Adipose tissue (tissue), 3 donors: Measurements from ENCODE around the gene ABHD2. TPM values are rescaled to one million over a fixed set of nuclear protein-coding genes. Genes with fewer than 3 reads are reported as not detected.

Experiments
- H3K27ac ChIP-seq: one replicate; pipeline ENCODE4 v1.5.1; 2013; ENCODE audit warnings: low read depth, low read length
- WGBS, 3 donors: extraction: QIAGEN DNeasy Blood & Tissue Kit; methylation state at CpG; one replicate each; pipeline ENCODE4 v1.1.7; 2013; 5-methylcytosine and 5-hydroxymethylcytosine counted together
- polyA plus RNA-seq, 3 donors: library from polyadenylated mRNA; stranded (reverse); fragments of 200-250 nt; gene quantifications; one replicate each; pipeline ENCODE4 v1.2.3, GENCODE V29; 2013
- donor health status: healthy with polysubstance abuse.
- donor health status: Bipolar disorder and iron deficiency.
- donor health status: healthy.

Gene ABHD2
- polyA plus RNA-seq, 3 donors = 4.7 to 28.5 (median 13.4) TPM

- no peak overlapping the region for H3K27ac ChIP-seq
- WGBS, 3 donors = 73 to 88% (median 84%) methylated on average over 1 of the region's 1 CpG
Observed at GRCh38 chr15:89091627-89092220, 3.5 kb downstream of the ABHD2 start.

- H3K27ac ChIP-seq = peak overlapping the region; percentile 19
- 54 to 80% (median 72%) methylated on average over 7 of the region's 7 CpGs for WGBS, 3 donors
Observed at GRCh38 chr15:89093509-89093908, 5.3 kb downstream of the ABHD2 start.

GRCh38 chr15:89095073-89095472 lies 6.8 kb downstream of the ABHD2 start:
- no peak overlapping the region for H3K27ac ChIP-seq

GRCh38 chr15:89095556-89095955 lies 7.3 kb downstream of the ABHD2 start:
- WGBS, 3 donors = 59 to 86% (median 82%) methylated on average over 8 of the region's 8 CpGs
- H3K27ac ChIP-seq = no peak overlapping the region

More at GRCh38 chr15:89095073-89095472, 6.8 kb downstream of the ABHD2 start:
- 68 to 86% (median 77%) methylated on average over 5 of the region's 5 CpGs for WGBS, 3 donors

- no peak overlapping the region for H3K27ac ChIP-seq
- WGBS, 3 donors = 29 to 83% (median 74%) methylated on average over 5 of the region's 5 CpGs
Observed at GRCh38 chr15:89096664-89097063, 8.4 kb downstream of the ABHD2 start.

- H3K27ac ChIP-seq = no peak overlapping the region
- 43 to 94% (median 91%) methylated on average over 1 of the region's 1 CpG for WGBS, 3 donors
Observed at GRCh38 chr15:89097313-89097712, 9.1 kb downstream of the ABHD2 start.

- no peak overlapping the region for H3K27ac ChIP-seq
- 50 to 73% (median 58%) methylated on average over 1 of the region's 1 CpG for WGBS, 3 donors
Observed at GRCh38 chr15:89098281-89098680, 10.0 kb downstream of the ABHD2 start.

GRCh38 chr15:89099968-89100367 lies 11.7 kb downstream of the ABHD2 start:
- 96 to 98% (median 97%) methylated on average over 3 of the region's 3 CpGs for WGBS, 3 donors
- H3K27ac ChIP-seq = no peak overlapping the region

GRCh38 chr15:89101302-89102193 lies 13.3 kb downstream of the ABHD2 start:
- no peak overlapping the region for H3K27ac ChIP-seq
- 62 to 70% (median 64%) methylated on average over 8 of the region's 8 CpGs for WGBS, 3 donors

- H3K27ac ChIP-seq = no peak overlapping the region
- WGBS, 3 donors = 51 to 90% (median 89%) methylated on average over 5 of the region's 5 CpGs
Observed at GRCh38 chr15:89103481-89104171, 15.4 kb downstream of the ABHD2 start.

- H3K27ac ChIP-seq = no peak overlapping the region
- WGBS, 3 donors = 77 to 83% (median 81%) methylated on average over 9 of the region's 9 CpGs
Observed at GRCh38 chr15:89104172-89104564, 15.9 kb downstream of the ABHD2 start.

GRCh38 chr15:89105147-89105546 lies 16.9 kb downstream of the ABHD2 start:
- 38 to 51% (median 45%) methylated on average over 4 of the region's 4 CpGs for WGBS, 3 donors
- H3K27ac ChIP-seq = no peak overlapping the region

GRCh38 chr15:89106200-89106599 lies 17.9 kb downstream of the ABHD2 start:
- H3K27ac ChIP-seq = no peak overlapping the region

GRCh38 chr15:89107984-89108383 lies 19.7 kb downstream of the ABHD2 start:
- 73 to 81% (median 79%) methylated on average over 5 of the region's 5 CpGs for WGBS, 3 donors
- H3K27ac ChIP-seq = no peak overlapping the region

More at GRCh38 chr15:89106200-89106599, 17.9 kb downstream of the ABHD2 start:
- 78 to 97% (median 87%) methylated on average over 11 of the region's 11 CpGs for WGBS, 3 donors

GRCh38 chr15:89108835-89109234 lies 20.6 kb downstream of the ABHD2 start:
- no peak overlapping the region for H3K27ac ChIP-seq
- 45 to 95% (median 95%) methylated on average over 4 of the region's 4 CpGs for WGBS, 3 donors

GRCh38 chr15:89109238-89109637 lies 21.0 kb downstream of the ABHD2 start:
- no peak overlapping the region for H3K27ac ChIP-seq
- whole genome bisulfite sequencing, 3 donors = 44 to 67% (median 53%) methylated on average over 4 of the region's 4 CpGs

GRCh38 chr15:89110060-89110459 lies 21.8 kb downstream of the ABHD2 start:
- WGBS, 3 donors = 93 to 97% (median 96%) methylated on average over 8 of the region's 8 CpGs
- no peak overlapping the region for H3K27ac ChIP-seq

GRCh38 chr15:89111352-89111751 lies 23.1 kb downstream of the ABHD2 start:
- H3K27ac ChIP-seq = no peak overlapping the region

- WGBS, 3 donors = 56 to 86% (median 70%) methylated on average over 4 of the region's 4 CpGs
- H3K27ac ChIP-seq = no peak overlapping the region
Observed at GRCh38 chr15:89111961-89112340, 23.7 kb downstream of the ABHD2 start.
